Activated CD8-positive, alpha-beta T cell treated with anti-CD3 and anti-CD28 coated beads for 36 hours (primary cell): Measurements from ENCODE around the gene SOCS6. TPM values are rescaled to one million over a fixed set of nuclear protein-coding genes. Genes with fewer than 3 reads are reported as not detected.

Experiments used
- ATAC-seq: fragments of 200-7000 bp; cut with Tn5 transposase; one replicate; pipeline ENCODE4 v1.10.0; 2021; ENCODE audit warnings: mild to moderate bottlenecking, moderate library complexity
- CTCF ChIA-PET: fragments of 350-600 bp; sonication (Branson Sonifier 250); formaldehyde crosslinking; loops from one replicate; lab custom pipeline; 2021; ENCODE audit warnings: antibody characterized with exemption; lab: Charles Lee
- POLR2A ChIA-PET: fragments of 350-600 bp; sonication (Branson Sonifier 250); formaldehyde crosslinking; loops from one replicate; lab custom pipeline; 2021; ENCODE audit warnings: antibody characterized with exemption; lab: Charles Lee
- DNase-seq: peaks from one replicate; pipeline ENCODE4 v3.0.0-alpha.2; 2020
- H3K27ac Mint-ChIP-seq: one replicate; pipeline ENCODE4 v1.8.0; 2021; ENCODE audit warnings: mild to moderate bottlenecking, mixed read lengths
- H3K27me3 Mint-ChIP-seq: one replicate; pipeline ENCODE4 v1.8.0; 2021; ENCODE audit warnings: mixed read lengths
- H3K36me3 Mint-ChIP-seq: one replicate; pipeline ENCODE4 v1.8.0; 2021; ENCODE audit warnings: low read depth, mixed read lengths
- H3K4me1 Mint-ChIP-seq: one replicate; pipeline ENCODE4 v1.8.0; 2021; ENCODE audit warnings: low read depth, mixed read lengths
- H3K4me3 Mint-ChIP-seq: one replicate; pipeline ENCODE4 v1.8.0; 2021; ENCODE audit warnings: mild to moderate bottlenecking, moderate library complexity, mixed read lengths
- H3K9me3 Mint-ChIP-seq: one replicate; pipeline ENCODE4 v1.8.0; 2021; ENCODE audit warnings: mixed read lengths
- CTCF ChIP-seq: fragments of 200-600 bp; IDR thresholded peaks from one replicate; pipeline ENCODE4 v1.8.0; 2022; ENCODE audit warnings: antibody characterized with exemption, mild to moderate bottlenecking
- intact Hi-C: fragments of 100-400 bp; cut with micrococcal nuclease; formaldehyde crosslinking; loops from one replicate; pipeline ENCODE4 v1.10.0; 2022
- total RNA-seq, 2 experiments: library from RNA; stranded (reverse); gene quantifications; one replicate each; pipeline ENCODE4 v1.2.3, GENCODE V29; 2021

The SOCS6 gene
- total RNA-seq, 2 experiments from 2014 or later = 0.47 to 0.60 TPM

DNA sequence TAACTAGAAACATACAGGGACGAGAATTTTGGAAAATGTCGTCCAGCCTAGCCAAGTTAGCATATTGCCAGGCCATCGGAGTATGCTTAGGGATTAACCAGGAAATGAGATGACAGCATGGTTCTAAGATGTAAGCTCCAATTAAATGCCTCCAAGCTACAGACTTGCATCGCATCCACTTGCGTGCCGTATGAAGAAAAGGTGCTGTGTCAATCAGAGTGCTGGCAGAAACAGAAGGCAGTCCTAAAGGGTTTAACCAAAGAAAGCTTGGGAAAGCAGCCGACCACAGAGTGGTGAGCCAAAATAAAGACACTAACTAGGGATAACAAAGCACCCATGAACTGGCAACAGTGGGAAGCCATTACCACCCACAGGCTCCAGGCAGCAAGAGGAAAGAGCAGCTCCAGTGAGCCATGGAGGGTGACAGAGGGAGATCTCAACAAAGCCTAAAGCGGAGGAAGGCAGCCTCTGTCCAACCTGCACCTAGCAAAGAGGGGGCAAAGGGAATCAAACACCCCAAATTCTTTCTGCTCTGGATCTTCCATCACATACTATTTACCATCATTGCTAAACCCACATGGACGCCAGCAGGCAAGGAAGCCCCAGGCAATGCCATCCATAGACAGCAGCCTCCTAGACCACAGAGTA is 27.6 kb upstream of the SOCS6 start:
- Mint-ChIP-seq H3K9me3 (no peaks in the 10 kb centered on the region), H3K36me3 (no peaks in the 10 kb centered on the region), H3K27me3 (peaks cover 4% of the 10 kb centered on the region), H3K4me1 (no peaks in the 10 kb centered on the region), H3K27ac (no peak overlapping the region), H3K4me3 (no peak overlapping the region)
- ATAC-seq (no peak), DNase-seq (no peak)
- intact Hi-C loops = no loop called here
- ChIA-PET POLR2A (no interaction called here), CTCF (interaction anchor here (1.2 kb wide), 1 partner anchor 193 kb away, joined by 3 read pairs; no protein-coding TSS in a partner anchor)
- no peak for TF ChIP-seq CTCF

GRCh38 chr18:70263336-70263735 is 25.5 kb upstream of the SOCS6 start:
- peaks cover 3% of the 10 kb centered on the region for H3K9me3 Mint-ChIP-seq
- TF ChIP-seq CTCF = no peak
- H3K4me3 Mint-ChIP-seq = no peak overlapping the region
- no peak for ATAC-seq
- H3K27me3 Mint-ChIP-seq = peaks cover 3% of the 10 kb centered on the region
- intact Hi-C loops = no loop called here
- no peaks in the 10 kb centered on the region for H3K36me3 Mint-ChIP-seq
- H3K27ac Mint-ChIP-seq = no peak overlapping the region
- no peak for DNase-seq
- CTCF ChIA-PET = no interaction called here
- no peaks in the 10 kb centered on the region for H3K4me1 Mint-ChIP-seq
- POLR2A ChIA-PET = no interaction called here

- intact Hi-C loops = no loop called here
- no peak overlapping the region for H3K27ac Mint-ChIP-seq
- H3K36me3 Mint-ChIP-seq = no peaks in the 10 kb centered on the region
- ChIA-PET CTCF (no interaction called here), POLR2A (no interaction called here)
- no peak overlapping the region for H3K4me3 Mint-ChIP-seq
- no peaks in the 10 kb centered on the region for H3K4me1 Mint-ChIP-seq
- ATAC-seq (no peak), DNase-seq (no peak)
- TF ChIP-seq CTCF = no peak
- H3K27me3 Mint-ChIP-seq = peaks cover 4% of the 10 kb centered on the region
- H3K9me3 Mint-ChIP-seq = peaks cover 23% of the 10 kb centered on the region
Measured at GRCh38 chr18:70271742-70272141, 17.1 kb upstream of the SOCS6 start.

DNA sequence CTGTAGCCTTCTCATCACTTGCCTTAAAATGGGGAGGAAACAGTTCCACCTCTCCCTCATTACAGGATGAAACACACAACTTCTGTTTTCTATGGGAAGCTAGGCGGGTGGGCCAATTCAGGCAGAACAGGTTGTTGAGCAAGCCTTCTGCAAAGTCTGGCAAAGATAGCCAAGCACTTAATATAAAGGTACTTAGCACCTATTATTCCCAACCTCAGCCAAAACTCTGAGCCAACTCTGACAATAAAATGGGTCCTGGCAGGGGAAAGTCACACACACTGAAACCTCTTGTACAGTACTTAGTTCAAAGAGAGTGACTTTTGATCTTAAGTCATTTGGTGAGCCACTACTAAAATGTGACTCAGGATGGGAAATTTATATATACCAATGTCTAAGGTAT is 15.8 kb upstream of the SOCS6 start:
- no peak for TF ChIP-seq CTCF
- POLR2A ChIA-PET = no interaction called here
- no peak for ATAC-seq
- peaks cover 23% of the 10 kb centered on the region for H3K9me3 Mint-ChIP-seq
- CTCF ChIA-PET = no interaction called here
- H3K27me3 Mint-ChIP-seq = peaks cover 6% of the 10 kb centered on the region
- no peaks in the 10 kb centered on the region for H3K4me1 Mint-ChIP-seq
- intact Hi-C loops = no loop called here
- no peak overlapping the region for H3K4me3 Mint-ChIP-seq
- H3K36me3 Mint-ChIP-seq = no peaks in the 10 kb centered on the region
- no peak for DNase-seq
- H3K27ac Mint-ChIP-seq = no peak overlapping the region

DNA sequence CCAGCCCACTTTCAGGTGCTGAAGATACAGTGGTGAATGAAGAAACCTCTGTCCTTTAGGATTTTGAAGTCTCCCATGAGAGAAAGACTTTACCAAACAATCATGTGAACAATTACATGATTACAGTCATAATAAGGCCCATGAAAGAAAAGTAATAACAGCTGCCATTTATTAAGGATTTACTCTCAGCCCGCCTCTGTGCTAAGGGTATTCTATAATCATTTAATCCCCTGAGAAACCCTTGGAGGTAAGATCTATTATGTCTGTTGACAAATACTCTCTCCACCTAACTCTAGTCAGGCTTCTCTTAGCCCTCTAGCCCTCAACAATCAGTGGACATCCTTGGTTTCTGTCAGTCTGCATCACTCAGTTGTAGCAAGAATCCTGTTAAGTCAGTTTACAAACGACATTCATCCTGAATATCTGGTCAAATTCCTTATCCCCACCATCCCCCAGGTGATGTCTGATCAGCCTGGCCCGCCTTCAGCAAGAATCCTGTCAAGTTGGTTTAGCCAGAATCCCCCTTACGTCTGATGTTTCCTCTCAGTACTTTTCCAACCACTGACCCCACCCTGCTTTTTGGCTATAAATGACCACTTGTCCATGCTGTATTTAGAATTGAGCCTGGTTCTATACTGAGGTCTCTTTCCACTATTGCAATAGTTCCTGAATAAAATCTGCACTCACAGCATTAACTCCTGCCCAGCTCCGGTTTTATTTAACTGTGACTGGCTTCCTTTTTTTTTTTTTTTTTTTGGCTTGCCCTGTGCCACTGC is 12.2 kb upstream of the SOCS6 start:
- CTCF ChIA-PET = no interaction called here
- intact Hi-C loops = no loop called here
- ATAC-seq = no peak
- no peaks in the 10 kb centered on the region for H3K4me1 Mint-ChIP-seq
- TF ChIP-seq CTCF = no peak
- DNase-seq = no peak
- H3K27me3 Mint-ChIP-seq = peaks cover 6% of the 10 kb centered on the region
- POLR2A ChIA-PET = no interaction called here
- H3K27ac Mint-ChIP-seq = no peak overlapping the region
- H3K4me3 Mint-ChIP-seq = no peak overlapping the region
- no peaks in the 10 kb centered on the region for H3K36me3 Mint-ChIP-seq
- peaks cover 20% of the 10 kb centered on the region for H3K9me3 Mint-ChIP-seq
